ENCODE measurements around the gene RAB17. TPM values are rescaled to one million over a fixed set of nuclear protein-coding genes. Genes with fewer than 3 reads are reported as not detected.
A peak's percentile ranks its signal among the peaks of the same experiment; 100 is the strongest.

The RAB17 gene, protein sequence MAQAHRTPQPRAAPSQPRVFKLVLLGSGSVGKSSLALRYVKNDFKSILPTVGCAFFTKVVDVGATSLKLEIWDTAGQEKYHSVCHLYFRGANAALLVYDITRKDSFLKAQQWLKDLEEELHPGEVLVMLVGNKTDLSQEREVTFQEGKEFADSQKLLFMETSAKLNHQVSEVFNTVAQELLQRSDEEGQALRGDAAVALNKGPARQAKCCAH
- total RNA-seq (2014; rRNA removed; shearing (Covaris generic); ENCODE audit: low replicate concordance) = 0.20 TPM in 1 of 2 replicates, not detected in the other

DNA sequence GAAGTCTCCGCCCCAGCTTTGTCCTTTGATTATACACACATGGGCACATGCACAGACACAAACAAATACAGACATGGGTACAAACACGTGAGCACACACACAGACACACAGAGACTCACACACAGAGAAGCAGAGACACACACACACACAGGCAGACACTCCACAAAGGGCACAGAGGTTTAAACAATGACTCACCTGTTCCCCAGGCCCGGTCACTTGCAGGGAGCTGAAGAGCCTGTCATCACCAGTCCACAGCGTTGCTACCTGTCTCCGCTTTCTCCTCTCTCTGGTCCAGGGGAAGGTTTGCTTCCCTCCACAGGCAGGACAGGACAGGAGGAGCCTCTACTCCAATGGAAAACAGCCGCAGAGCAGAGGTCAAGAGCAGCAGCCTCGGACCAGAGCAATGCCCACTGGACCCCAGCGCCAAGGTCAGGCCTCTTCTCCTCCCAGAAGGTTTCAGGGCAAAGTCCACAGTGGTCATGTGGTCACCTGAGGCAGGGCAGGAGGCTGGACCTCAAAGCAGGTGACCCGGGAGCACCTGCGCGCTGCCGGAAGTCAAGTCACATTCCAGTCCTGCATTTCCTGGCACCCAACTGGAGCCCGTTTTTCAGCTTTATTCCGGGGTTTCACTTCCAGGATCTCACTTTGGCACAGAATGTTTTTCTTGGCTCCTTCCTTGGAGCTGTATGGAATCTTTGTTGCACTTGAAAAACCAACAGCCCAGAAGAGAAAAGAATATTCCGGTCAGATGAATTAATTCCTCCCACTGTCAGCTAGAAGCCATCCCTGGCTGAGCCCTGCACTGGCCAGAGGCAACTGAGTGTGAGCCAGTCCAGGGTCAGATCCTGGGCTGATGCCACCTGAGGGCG lies at the start of gene RAB17:
Gene RAB17 (minus strand): TSS at position 463 of the 869 bp plus-strand sequence. CDS start 4,580 bp downstream, outside the sequence.
- in situ Hi-C loops (cut with HindIII; ENCODE audit: low pct_unique_long_range_greater_than_20kb, low sequenced_read_pairs) = no loop called here
- peak; percentile 27 for DNase-seq (ENCODE audit: low read depth)

DNA sequence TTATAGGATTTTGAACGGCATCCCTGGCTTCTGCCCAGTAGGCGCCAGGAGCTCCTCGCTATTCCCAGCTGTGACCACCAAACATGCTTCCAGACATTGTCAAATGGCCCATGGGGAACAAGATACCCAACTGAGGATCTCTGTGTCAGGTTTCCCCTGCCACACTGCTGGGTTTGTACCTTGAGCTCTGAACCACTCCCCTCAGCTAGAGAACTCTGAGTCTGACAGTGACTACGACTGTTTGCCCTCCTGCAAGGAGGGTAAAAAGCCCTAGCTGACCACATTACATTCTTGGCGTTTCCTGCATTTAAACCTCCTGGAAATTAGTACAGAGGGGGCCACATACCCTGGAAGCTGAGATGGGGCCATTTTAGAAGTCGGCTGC lies 49.3 kb upstream of the RAB17 start:
- in situ Hi-C loops (cut with HindIII; ENCODE audit: low pct_unique_long_range_greater_than_20kb, low sequenced_read_pairs) = no loop called here
- DNase-seq (ENCODE audit: low read depth) = no peak

DNA sequence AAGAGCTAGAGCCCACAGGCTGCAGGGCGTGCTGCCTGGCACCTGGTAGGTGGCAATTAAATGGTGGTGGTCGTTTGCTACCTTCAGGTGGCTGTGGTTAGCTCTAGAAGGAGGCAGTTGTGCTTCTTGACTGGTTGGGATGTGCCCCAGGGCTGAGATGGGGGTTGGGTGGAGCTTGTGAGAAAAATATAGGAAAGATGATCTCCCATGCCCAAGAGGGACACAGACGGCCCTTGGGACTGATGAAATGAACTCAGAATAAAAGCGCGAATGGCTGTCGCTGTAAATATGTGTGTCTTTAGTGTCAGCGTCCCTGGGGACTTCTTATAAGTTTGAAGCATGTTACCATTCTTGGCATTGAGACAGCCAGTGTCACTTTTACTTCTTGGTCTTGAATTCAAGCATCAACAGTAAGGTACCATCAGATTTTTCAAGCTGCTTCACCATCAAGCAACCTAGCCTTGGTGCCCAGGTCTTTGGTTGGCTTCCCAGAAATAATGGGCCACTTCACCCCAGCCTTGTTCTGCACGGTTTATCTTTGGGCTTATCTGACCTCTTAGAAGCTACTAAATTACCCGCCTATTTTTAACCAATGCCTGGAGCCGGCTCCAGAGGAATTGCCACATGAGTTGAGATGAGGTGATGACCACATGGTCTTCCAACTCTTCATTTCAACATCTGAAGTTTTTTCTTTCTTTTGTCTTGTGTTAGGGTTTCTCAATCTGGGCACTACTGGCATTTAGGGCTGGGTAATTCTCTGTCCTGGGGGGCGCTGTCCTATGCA lies 48.7 kb upstream of the RAB17 start:
- no peak for DNase-seq (ENCODE audit: low read depth)
- in situ Hi-C loops (cut with HindIII; ENCODE audit: low pct_unique_long_range_greater_than_20kb, low sequenced_read_pairs) = no loop called here

DNA sequence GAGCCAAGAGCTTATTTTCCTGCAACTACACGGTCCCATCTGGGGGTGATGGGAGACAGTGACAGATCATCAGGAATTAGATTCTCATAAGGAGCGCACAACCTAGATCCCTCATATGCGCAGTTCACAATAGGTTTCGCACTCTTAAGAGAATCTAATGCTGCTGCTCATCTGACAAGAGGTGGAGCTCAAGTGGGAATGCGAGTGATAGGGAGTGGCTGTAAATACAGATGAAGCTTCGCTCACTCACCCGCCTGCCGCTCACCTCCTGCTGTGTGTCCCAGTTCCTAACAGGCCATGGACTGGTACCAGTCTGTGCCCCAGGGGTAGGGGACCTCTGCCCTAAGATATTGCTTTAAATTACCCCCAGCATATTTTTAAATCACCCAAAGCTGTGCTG lies 47.6 kb upstream of the RAB17 start:
- no peak for DNase-seq (ENCODE audit: low read depth)
- in situ Hi-C loops (cut with HindIII; ENCODE audit: low pct_unique_long_range_greater_than_20kb, low sequenced_read_pairs) = no loop called here

DNA sequence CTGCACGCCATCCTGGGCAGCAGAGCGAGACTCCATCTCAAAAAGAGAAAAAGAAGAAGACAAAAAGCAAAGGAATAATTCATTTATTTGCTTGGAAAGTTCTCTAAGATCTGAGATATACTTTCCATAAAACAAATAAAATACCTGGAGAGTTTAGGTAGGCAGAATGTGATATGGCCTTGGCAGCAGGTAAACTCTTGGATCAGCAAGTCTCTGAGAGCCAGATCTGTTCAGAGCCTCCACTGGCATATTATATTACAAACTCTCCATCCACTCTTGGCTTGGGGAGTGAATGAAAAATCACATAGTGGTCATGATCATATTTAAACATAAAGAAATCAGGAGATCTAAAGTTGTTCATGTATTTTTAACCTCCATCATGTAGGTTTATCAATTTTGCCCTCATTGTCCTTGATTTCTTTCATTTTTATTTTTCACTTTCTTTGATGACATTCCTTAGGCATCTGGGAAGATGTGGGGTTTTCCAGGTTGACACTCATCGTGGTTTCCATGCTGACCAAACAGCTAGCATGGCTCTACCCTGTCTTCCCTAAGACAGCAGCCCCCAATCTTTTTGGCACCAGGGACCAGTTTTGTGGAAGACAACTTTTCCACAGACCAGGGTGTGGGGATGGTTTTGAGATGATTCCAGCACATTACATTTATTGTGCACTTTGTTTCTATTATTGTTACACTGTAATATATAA lies 47.0 kb upstream of the RAB17 start:
- no peak for DNase-seq (ENCODE audit: low read depth)
- in situ Hi-C loops (cut with HindIII; ENCODE audit: low pct_unique_long_range_greater_than_20kb, low sequenced_read_pairs) = no loop called here

GRCh38 chr2:237636578-237636977 lies 46.0 kb upstream of the RAB17 start:
- in situ Hi-C loops (cut with HindIII; ENCODE audit: low pct_unique_long_range_greater_than_20kb, low sequenced_read_pairs) = no loop called here

DNA sequence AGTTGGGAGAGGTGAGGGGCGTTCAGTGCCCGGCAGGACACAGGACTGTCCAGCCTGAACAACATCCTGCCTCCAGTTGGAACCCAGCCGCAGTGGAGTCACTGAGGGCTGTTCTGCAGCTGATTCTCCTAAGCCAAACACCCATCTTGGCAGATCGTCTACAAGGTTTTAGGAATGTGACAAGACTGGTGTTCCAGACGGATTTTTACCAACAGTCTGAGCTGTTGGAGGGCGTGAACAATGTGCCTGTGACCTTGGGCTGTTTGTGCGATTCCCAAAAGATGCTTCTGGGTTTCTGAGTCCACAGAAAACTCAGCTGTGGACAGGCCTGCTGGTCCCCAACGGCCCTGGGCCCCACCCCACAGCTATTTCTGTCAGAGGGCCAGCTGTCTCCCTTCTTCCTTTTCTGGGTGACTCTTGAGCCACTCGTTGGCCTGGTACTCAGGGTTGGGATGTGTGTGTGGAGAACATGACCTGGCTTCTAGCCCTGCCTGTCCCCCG lies 42.6 kb upstream of the RAB17 start:
- in situ Hi-C loops (cut with HindIII; ENCODE audit: low pct_unique_long_range_greater_than_20kb, low sequenced_read_pairs) = no loop called here
- DNase-seq (ENCODE audit: low read depth) = no peak

More at GRCh38 chr2:237636578-237636977, 46.0 kb upstream of the RAB17 start:
- no peak for DNase-seq (ENCODE audit: low read depth)

DNA sequence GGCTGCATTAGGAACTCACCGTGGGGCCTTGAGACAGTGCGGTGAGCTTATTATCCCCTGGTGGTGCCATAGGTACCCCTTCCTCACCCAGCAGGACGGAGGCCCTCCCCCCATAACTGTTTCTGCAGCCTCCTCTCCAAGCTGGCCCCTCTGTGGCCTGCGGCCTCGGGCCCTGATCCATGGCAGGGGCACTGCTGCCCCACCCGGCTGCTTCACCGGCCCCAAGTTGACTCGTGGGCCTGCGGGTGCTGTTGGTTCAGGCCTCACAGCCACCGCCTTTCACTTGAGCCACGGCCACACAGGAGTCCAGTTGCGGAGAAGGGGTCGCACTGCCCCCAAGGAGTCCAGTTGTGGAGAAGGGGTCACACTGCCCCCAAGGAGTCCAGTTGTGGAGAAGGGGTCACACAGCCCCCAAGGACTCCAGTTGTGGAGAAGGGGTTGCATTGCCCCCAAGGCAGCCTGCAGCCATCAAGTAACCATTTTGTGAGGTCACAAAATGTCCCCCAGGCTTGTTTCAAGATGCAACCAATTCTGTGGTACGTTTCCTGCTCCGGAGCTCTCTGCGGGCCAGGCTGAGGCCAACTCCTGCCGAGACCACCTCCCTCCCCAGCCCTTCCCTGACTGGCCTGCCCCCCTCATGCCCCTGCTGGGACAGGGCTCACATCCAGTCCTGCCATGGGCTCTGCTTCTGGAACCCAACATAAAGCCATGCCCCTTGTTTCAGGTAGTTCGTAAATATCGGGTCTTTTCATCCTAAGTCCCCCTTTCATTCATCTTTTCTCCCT lies 41.5 kb upstream of the RAB17 start:
- in situ Hi-C loops (cut with HindIII; ENCODE audit: low pct_unique_long_range_greater_than_20kb, low sequenced_read_pairs) = no loop called here
- no peak for DNase-seq (ENCODE audit: low read depth)

DNA sequence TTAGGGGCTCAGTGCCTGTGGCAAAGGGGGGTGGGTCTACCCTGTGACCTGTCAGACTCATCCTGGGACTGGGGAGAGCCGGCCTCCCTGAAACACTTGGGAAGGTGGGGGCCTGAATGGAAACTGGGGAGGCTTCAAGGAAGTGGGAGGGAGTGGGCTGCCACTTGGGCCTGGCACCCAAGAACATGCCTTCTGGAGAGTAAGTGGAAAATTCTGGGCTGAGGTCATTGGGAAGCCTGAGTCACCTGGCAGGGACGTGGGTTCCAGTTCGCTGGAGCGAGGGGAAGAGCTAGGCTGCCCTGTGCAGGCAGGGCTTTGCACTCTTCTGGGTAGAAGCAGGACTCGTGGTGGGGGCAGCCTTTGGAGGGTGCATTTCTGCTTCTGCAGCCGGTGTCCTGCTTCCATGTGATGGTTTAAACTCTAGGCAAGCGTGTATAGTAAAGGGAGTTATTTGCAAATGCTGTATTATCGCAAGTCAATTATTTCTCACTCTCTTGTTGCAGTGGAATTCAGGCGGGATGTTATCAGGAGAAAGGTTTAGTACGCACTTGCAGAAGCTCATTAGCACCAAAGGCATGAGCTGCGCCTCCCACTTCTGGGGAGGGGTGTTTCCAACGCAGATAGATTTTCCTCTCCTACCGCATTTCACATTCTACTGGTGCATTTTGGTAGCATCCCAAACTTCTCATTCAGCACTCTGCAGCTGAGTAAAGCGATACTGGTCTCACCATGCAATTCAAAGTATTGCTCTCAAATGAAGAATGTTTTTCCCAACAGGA lies 40.7 kb upstream of the RAB17 start:
- DNase-seq (ENCODE audit: low read depth) = peak; percentile 73
- in situ Hi-C loops (cut with HindIII; ENCODE audit: low pct_unique_long_range_greater_than_20kb, low sequenced_read_pairs) = no loop called here

GRCh38 chr2:237630216-237631000 lies 39.9 kb upstream of the RAB17 start:
- in situ Hi-C loops (cut with HindIII; ENCODE audit: low pct_unique_long_range_greater_than_20kb, low sequenced_read_pairs) = no loop called here

DNA sequence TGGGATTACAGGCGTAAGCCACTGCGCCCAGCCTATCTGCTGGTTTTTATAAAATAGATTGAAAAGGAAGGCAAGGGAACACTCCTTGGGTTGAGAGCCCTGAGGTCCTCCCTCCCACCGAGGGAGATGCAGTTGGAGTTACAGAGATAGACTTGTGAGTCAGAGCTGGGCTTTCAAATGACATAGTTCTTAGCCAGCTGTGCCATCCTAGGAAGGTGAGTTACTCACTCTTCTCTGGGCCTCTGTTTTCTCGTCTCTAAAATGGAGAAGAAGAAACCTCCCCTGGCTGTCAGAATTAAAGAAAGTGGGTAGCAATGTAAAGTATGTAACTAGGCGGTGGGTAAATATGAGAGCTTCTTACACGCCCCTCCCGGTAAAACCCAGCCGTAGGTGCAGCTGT lies 39.2 kb upstream of the RAB17 start:
- peak; percentile 12 for DNase-seq (ENCODE audit: low read depth)
- in situ Hi-C loops (cut with HindIII; ENCODE audit: low pct_unique_long_range_greater_than_20kb, low sequenced_read_pairs) = no loop called here

More at GRCh38 chr2:237630216-237631000, 39.9 kb upstream of the RAB17 start:
- no peak for DNase-seq (ENCODE audit: low read depth)

GRCh38 chr2:237629188-237629534 lies 38.6 kb upstream of the RAB17 start:
- in situ Hi-C loops (cut with HindIII; ENCODE audit: low pct_unique_long_range_greater_than_20kb, low sequenced_read_pairs) = no loop called here
- DNase-seq (ENCODE audit: low read depth) = no peak

DNA sequence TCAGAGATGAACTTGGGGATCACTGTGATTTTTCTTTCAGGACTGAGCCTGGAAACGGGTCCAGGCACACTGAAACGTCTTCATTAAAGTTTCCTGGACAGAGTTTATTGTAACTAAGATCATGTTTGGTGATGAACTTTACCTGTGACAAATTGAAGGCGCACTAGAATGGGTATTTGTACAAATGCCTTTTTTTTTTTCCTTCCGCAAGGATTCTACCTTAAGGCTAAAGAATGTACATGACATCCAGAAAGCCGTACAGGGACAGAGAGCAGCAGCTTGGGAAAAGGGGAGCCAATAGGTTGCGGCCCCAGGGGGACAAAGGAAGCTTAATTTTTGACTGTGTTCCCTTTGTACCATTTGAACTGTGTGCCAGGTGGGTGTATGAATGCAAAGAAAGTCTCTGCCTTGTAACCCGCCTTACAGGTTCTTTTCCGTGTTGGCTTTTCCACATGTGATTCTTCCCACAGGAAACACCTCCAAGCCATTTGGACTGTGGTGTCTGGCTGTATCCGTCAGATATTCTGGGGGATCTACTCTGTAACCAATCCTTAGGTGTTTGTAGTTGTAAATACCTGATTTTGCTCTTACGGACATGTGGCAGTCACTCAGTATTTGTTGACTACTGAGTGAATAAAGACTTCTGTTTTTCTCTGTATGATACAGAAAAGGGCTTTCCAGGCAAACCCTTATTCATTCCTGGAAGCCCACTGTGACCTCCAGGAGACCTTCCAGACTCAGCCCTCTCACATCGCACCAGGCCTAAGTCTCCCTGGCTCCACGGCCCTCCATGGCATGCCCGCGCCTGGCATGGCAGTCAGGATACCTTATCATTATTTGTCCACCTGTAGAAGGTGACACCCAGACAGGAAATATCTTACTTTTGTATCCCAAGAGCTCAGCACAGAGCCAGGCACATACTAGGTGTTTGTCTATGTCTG lies 38.0 kb upstream of the RAB17 start:
- DNase-seq (ENCODE audit: low read depth) = no peak
- in situ Hi-C loops (cut with HindIII; ENCODE audit: low pct_unique_long_range_greater_than_20kb, low sequenced_read_pairs) = no loop called here

GRCh38 chr2:237627441-237628246 lies 37.1 kb upstream of the RAB17 start, which contains the start of gene LRRFIP1:
TSS of gene LRRFIP1 (plus strand) at chr2:237627587. CDS start at chr2:237627645, 58 bp downstream.
- no peak for DNase-seq (ENCODE audit: low read depth)
- in situ Hi-C loops (cut with HindIII; ENCODE audit: low pct_unique_long_range_greater_than_20kb, low sequenced_read_pairs) = no loop called here
